ENCODE results near the gene MAPK7. TPM values are rescaled to one million over a fixed set of nuclear protein-coding genes. Genes with fewer than 3 reads are reported as not detected.

MAPK7 gene
- total and polyA plus RNA-seq, 2 donors (not counting 1 experiment from before 2014, with no cell fraction given), result 12.8 to 18.8 TPM

- Histone ChIP-seq H3K27me3 (ENCODE audit: control insufficient read depth, insufficient read depth, low read length) (no peaks in the 10 kb centered on the region), H4K20me1 (ENCODE audit: control insufficient read depth, extremely low read depth, insufficient read depth, low read length) (no peaks in the 10 kb centered on the region), H3K36me3 (ENCODE audit: control insufficient read depth, insufficient read depth, low read length) (peaks cover 5% of the 10 kb centered on the region), H2AFZ (ENCODE audit: low read length) (no peak overlapping the region), H3K9ac (ENCODE audit: insufficient read depth, low read length) (no peak overlapping the region), H3K79me2 (ENCODE audit: control insufficient read depth, insufficient read depth, low read length) (no peaks in the 10 kb centered on the region), H3K27ac (ENCODE audit: insufficient read depth, low read length) (no peak overlapping the region), H3K4me3 (replicated peaks in 1 of 4; ENCODE audit: control extremely low read depth in 1 of 4, insufficient read depth in 1 of 4, low read depth in 3 of 4, low read length in 4 of 4) (no peak overlapping the region), H3K4me1 (ENCODE audit: control insufficient read depth, extremely low read depth, insufficient read depth, low read length) (peaks cover 2% of the 10 kb centered on the region), H3K4me2 (ENCODE audit: extremely low read depth, insufficient read depth, low read length) (peak overlapping the region; percentile 35), H3K9me3 (ENCODE audit: control insufficient read depth, insufficient read depth, low read depth, low read length) (no peaks in the 10 kb centered on the region)
- no peak for DNase-seq (ENCODE audit: low read depth in 2 of 2)
- TF ChIP-seq, protein P1, sequence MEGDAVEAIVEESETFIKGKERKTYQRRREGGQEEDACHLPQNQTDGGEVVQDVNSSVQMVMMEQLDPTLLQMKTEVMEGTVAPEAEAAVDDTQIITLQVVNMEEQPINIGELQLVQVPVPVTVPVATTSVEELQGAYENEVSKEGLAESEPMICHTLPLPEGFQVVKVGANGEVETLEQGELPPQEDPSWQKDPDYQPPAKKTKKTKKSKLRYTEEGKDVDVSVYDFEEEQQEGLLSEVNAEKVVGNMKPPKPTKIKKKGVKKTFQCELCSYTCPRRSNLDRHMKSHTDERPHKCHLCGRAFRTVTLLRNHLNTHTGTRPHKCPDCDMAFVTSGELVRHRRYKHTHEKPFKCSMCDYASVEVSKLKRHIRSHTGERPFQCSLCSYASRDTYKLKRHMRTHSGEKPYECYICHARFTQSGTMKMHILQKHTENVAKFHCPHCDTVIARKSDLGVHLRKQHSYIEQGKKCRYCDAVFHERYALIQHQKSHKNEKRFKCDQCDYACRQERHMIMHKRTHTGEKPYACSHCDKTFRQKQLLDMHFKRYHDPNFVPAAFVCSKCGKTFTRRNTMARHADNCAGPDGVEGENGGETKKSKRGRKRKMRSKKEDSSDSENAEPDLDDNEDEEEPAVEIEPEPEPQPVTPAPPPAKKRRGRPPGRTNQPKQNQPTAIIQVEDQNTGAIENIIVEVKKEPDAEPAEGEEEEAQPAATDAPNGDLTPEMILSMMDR (conservative IDR thresholded peaks at IDR 0.05 in 1 of 2, IDR thresholded peaks at IDR 0.05 in 1 of 2; ENCODE audit: low read depth in 1 of 2, low read length in 2 of 2), result no peak
- no peak for TF ChIP-seq EZH2 (IDR thresholded peaks at IDR 0.05; ENCODE audit: low read length, missing control alignments)
These were observed 23.6 kb upstream of the MAPK7 start for GRCh38 chr17:19354748-19355147.

GRCh38 chr17:19357351-19357750 lies 20.9 kb upstream of the MAPK7 start:
- Histone ChIP-seq H3K4me3 (replicated peaks in 1 of 4; ENCODE audit: control extremely low read depth in 1 of 4, insufficient read depth in 1 of 4, low read depth in 3 of 4, low read length in 4 of 4) (no peak overlapping the region), H4K20me1 (ENCODE audit: control insufficient read depth, extremely low read depth, insufficient read depth, low read length) (no peaks in the 10 kb centered on the region), H3K79me2 (ENCODE audit: control insufficient read depth, insufficient read depth, low read length) (no peaks in the 10 kb centered on the region), H3K4me1 (ENCODE audit: control insufficient read depth, extremely low read depth, insufficient read depth, low read length) (peaks cover 10% of the 10 kb centered on the region), H3K36me3 (ENCODE audit: control insufficient read depth, insufficient read depth, low read length) (peaks cover 5% of the 10 kb centered on the region), H3K4me2 (ENCODE audit: extremely low read depth, insufficient read depth, low read length) (no peak overlapping the region), H3K9me3 (ENCODE audit: control insufficient read depth, insufficient read depth, low read depth, low read length) (no peaks in the 10 kb centered on the region), H3K27ac (ENCODE audit: insufficient read depth, low read length) (no peak overlapping the region), H2AFZ (ENCODE audit: low read length) (no peak overlapping the region), H3K9ac (ENCODE audit: insufficient read depth, low read length) (no peak overlapping the region), H3K27me3 (ENCODE audit: control insufficient read depth, insufficient read depth, low read length) (no peaks in the 10 kb centered on the region)
- DNase-seq (ENCODE audit: low read depth in 2 of 2), result no peak
- TF ChIP-seq, protein P1 (conservative IDR thresholded peaks at IDR 0.05 in 1 of 2, IDR thresholded peaks at IDR 0.05 in 1 of 2; ENCODE audit: low read depth in 1 of 2, low read length in 2 of 2), result no peak
- no peak for TF ChIP-seq EZH2 (IDR thresholded peaks at IDR 0.05; ENCODE audit: low read length, missing control alignments)

GRCh38 chr17:19357761-19358160 lies 20.5 kb upstream of the MAPK7 start:
- Histone ChIP-seq H3K9ac (ENCODE audit: insufficient read depth, low read length) (no peak overlapping the region), H4K20me1 (ENCODE audit: control insufficient read depth, extremely low read depth, insufficient read depth, low read length) (no peaks in the 10 kb centered on the region), H3K27ac (ENCODE audit: insufficient read depth, low read length) (no peak overlapping the region), H3K27me3 (ENCODE audit: control insufficient read depth, insufficient read depth, low read length) (no peaks in the 10 kb centered on the region), H3K4me2 (ENCODE audit: extremely low read depth, insufficient read depth, low read length) (no peak overlapping the region), H2AFZ (ENCODE audit: low read length) (no peak overlapping the region), H3K9me3 (ENCODE audit: control insufficient read depth, insufficient read depth, low read depth, low read length) (no peaks in the 10 kb centered on the region), H3K79me2 (ENCODE audit: control insufficient read depth, insufficient read depth, low read length) (no peaks in the 10 kb centered on the region), H3K36me3 (ENCODE audit: control insufficient read depth, insufficient read depth, low read length) (peaks cover 5% of the 10 kb centered on the region), H3K4me3 (replicated peaks in 1 of 4; ENCODE audit: control extremely low read depth in 1 of 4, insufficient read depth in 1 of 4, low read depth in 3 of 4, low read length in 4 of 4) (no peak overlapping the region), H3K4me1 (ENCODE audit: control insufficient read depth, extremely low read depth, insufficient read depth, low read length) (peaks cover 10% of the 10 kb centered on the region)
- no peak for DNase-seq (ENCODE audit: low read depth in 2 of 2)
- TF ChIP-seq, protein P1 (conservative IDR thresholded peaks at IDR 0.05 in 1 of 2, IDR thresholded peaks at IDR 0.05 in 1 of 2; ENCODE audit: low read depth in 1 of 2, low read length in 2 of 2), result no peak
- TF ChIP-seq EZH2 (IDR thresholded peaks at IDR 0.05; ENCODE audit: low read length, missing control alignments), result no peak

All from fibroblast of lung (primary cell).